ENCODE data around the gene GPR62.
"Not testable (repeated sequence)": the region's sequence is repeated elsewhere in the genome, so short reads cannot be mapped to it uniquely, and the experiment has no call there.

GRCh38 chr3:51993657-51994056, 38.5 kb downstream of the GPR62 start:
- not testable (repeated sequence) for TF ChIP-seq FOXA3 (CRISPR knock-in tag; conservative IDR thresholded peaks at IDR 0.05 in 1 of 2, IDR thresholded peaks at IDR 0.05 in 1 of 2); DNMT1 (IDR thresholded peaks at IDR 0.05); TCF7 (IDR thresholded peaks at IDR 0.05; ENCODE audit: borderline replicate concordance)
- TF ChIP-seq, protein P1, sequence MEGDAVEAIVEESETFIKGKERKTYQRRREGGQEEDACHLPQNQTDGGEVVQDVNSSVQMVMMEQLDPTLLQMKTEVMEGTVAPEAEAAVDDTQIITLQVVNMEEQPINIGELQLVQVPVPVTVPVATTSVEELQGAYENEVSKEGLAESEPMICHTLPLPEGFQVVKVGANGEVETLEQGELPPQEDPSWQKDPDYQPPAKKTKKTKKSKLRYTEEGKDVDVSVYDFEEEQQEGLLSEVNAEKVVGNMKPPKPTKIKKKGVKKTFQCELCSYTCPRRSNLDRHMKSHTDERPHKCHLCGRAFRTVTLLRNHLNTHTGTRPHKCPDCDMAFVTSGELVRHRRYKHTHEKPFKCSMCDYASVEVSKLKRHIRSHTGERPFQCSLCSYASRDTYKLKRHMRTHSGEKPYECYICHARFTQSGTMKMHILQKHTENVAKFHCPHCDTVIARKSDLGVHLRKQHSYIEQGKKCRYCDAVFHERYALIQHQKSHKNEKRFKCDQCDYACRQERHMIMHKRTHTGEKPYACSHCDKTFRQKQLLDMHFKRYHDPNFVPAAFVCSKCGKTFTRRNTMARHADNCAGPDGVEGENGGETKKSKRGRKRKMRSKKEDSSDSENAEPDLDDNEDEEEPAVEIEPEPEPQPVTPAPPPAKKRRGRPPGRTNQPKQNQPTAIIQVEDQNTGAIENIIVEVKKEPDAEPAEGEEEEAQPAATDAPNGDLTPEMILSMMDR (IDR thresholded peaks at IDR 0.05 in 2 of 3, conservative IDR thresholded peaks at IDR 0.05 in 1 of 3; ENCODE audit: insufficient read depth in 2 of 3, low read depth in 1 of 3, low read length in 3 of 3), result not testable (repeated sequence)

Measured in K562 (cell line).